GM13976 (cell line): ENCODE data around the gene ZBTB32.

Experiments
- DNase-seq: peaks from one replicate; pipeline ENCODE4 v3.0.0; 2012; ENCODE audit warnings: low spot score
- in situ Hi-C: fragments of 300-500 bp; cut with MboI; formaldehyde crosslinking; loops from one replicate; pipeline ENCODE4 v1.12.0; 2022; ENCODE audit warnings: low sequenced_read_pairs, mixed read lengths, inconsistent platforms; ENCODE audit not compliant: unreplicated experiment
- TF ChIP-seq, protein P1 (sequence below): IDR thresholded peaks from 2 replicates; pipeline ENCODE4 v1.5.1; 2012; ENCODE audit warnings: borderline replicate concordance, mild to moderate bottlenecking; ENCODE audit not compliant: insufficient read depth; ENCODE audit errors: extremely low read depth, missing control alignments, control extremely low read depth

ZBTB32 gene

DNA sequence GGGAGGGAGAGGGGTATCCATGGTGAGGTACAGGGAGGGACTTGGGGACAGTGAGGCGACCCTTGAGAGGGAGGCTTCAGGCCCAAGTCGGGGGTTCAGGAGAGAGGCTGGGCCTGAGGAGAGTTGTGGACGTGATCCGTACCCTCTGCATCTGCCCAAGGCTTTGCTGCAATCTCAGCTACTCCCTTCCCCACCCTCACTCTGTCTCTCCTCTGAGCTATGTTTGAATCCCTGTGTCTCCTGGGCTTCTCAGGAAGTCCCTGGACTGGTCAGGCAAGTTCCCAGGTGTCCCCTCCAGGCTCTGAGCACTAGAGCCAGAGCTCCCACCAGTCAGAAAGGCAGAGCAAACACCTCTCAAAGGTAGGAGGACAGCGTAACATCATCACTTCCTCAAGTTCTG is 45.8 kb downstream of the ZBTB32 start:
- DNase-seq = no peak
- TF ChIP-seq, protein P1, sequence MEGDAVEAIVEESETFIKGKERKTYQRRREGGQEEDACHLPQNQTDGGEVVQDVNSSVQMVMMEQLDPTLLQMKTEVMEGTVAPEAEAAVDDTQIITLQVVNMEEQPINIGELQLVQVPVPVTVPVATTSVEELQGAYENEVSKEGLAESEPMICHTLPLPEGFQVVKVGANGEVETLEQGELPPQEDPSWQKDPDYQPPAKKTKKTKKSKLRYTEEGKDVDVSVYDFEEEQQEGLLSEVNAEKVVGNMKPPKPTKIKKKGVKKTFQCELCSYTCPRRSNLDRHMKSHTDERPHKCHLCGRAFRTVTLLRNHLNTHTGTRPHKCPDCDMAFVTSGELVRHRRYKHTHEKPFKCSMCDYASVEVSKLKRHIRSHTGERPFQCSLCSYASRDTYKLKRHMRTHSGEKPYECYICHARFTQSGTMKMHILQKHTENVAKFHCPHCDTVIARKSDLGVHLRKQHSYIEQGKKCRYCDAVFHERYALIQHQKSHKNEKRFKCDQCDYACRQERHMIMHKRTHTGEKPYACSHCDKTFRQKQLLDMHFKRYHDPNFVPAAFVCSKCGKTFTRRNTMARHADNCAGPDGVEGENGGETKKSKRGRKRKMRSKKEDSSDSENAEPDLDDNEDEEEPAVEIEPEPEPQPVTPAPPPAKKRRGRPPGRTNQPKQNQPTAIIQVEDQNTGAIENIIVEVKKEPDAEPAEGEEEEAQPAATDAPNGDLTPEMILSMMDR = no peak
- in situ Hi-C loops = no loop called here

DNA sequence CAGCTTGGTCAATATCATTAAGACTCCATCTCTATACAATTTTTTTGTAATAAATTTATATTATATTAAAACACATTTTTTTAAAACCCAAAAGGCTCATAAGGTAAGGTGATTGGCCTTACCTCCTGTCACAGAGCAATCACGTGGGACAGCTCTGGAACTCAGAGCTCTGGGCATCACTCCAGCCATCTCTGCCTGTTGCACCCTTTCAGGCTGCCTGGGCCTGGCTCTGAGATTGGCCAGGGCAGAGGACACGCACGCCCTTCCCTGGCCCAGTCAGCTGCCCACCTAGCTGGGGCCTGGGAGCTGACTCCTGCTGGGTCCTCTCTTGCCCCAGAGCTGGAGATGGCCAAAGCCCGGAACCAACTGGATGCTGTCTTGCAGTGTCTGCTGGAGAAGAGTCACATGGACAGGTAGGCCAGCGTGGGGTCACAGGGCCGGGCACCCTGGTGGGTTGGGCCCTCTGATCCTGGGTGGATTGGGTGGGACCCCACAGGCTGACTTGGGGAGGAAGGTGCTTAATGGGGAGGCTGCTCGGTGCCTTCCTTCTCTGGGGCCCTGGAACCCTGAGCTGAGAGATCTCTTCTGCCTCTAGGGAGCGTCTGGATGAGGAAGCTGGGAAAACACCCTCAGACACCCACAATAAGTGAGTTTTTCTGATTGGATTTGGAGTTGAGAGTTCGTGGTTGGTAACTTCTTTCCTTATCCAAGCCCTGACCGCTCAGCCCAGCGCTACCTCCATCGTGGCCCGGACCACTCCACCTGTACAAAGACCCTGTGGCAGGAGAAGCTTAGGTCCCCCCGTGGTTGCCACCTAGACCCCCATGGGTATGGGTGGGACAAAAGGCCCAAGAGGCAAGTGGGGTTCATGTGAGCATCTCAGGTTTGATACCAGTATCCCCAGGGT is 47.7 kb downstream of the ZBTB32 start:
- in situ Hi-C loops = no loop called here
- TF ChIP-seq, protein P1 = no peak
- no peak for DNase-seq

DNA sequence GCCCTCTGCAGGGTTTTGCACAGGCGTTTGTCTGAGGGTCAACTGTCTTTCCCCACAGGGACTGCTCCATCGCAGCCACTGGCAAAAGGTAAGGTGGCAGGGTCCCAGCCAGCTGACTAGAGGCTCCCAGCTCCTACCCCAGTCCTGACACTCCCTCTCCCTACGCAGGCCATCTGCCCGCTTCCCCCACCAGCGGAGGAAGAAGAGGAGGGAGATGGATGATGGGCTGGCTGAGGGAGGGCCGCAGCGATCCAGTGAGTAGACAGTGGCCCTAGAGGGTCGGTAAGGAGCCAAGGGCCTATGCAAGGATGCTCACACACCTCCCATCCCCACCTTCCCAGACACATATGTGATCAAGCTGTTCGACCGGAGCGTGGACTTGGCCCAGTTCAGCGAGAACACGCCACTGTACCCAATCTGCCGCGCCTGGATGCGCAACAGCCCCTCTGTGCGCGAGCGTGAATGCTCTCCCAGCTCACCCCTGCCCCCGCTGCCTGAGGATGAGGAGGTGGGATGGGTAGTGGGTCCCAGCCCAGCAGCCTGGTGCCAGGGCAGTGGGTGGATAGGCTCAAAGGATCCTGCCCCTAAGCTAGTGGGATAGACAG is 48.5 kb downstream of the ZBTB32 start:
- TF ChIP-seq, protein P1 = no peak
- in situ Hi-C loops = no loop called here
- no peak for DNase-seq

DNA sequence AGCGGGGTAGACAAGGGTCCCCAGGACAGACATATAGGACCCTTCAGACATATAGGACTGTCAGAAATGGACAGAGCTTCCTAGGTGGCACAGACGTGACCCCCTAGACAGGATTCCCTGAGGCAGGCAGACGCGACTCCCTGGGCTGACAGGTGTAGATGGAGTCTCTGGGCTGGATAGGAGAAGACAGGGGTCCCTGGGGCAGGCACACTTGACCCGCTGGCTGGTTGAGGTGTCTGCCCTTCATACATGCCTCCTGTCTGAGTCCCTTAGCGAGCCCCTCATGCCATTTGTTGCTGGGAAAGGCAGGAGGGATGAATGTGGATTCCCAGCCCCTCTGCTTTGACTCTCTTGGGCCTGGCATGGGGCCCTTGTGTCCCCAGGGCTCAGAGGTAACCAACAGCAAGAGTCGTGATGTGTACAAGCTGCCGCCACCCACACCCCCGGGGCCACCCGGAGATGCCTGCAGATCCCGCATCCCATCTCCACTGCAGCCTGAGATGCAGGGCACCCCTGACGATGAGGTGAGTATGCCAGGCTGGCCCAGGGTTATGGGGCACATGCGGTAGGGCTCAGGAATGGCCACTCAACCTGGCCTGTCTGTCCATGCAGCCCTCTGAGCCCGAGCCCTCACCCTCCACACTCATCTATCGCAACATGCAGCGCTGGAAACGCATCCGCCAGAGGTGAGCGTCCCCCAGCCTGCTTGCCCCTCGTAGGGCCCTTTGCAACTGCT is 49.4 kb downstream of the ZBTB32 start:
- DNase-seq = no peak

DNA sequence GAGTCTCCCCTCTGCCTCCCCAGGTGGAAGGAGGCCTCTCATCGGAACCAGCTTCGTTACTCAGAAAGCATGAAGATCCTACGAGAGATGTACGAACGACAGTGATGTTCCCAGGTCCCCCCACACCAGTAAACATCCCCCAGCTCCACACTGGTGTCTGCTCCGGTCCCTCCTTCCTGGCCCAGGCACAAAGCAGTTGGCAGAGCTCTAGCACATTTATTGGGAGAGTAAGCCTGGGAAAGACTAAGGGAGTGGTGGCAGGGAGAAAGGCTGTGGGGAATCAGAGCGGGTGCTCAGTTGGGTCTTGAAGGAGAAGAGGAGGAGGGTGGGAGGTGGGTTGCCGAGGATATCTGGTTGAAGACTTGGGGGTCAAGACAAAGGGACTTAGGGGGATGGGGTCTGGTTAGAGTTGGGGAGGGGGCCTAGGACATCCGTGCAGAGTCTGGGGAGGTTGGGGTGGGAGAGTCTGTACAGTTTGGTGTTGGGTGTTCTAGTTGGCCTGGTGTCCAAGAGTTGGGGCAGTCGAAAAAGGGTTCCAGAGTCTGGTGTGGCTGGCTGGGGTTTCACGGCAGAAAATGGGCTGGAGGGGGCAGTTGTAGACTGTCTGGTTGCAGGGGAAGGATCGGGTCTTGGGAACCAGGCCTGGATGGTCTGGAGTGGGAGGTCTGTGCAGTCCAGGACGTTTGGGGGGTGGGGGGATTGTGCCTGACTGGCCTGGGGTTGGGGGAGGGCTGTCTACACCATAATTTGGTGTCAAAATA is 50.2 kb downstream of the ZBTB32 start:
- TF ChIP-seq, protein P1 = no peak
- in situ Hi-C loops = no loop called here
- DNase-seq = no peak

More for the DNA sequence above, 49.4 kb downstream of the ZBTB32 start:
- TF ChIP-seq, protein P1 = no peak
- in situ Hi-C loops = no loop called here

DNA sequence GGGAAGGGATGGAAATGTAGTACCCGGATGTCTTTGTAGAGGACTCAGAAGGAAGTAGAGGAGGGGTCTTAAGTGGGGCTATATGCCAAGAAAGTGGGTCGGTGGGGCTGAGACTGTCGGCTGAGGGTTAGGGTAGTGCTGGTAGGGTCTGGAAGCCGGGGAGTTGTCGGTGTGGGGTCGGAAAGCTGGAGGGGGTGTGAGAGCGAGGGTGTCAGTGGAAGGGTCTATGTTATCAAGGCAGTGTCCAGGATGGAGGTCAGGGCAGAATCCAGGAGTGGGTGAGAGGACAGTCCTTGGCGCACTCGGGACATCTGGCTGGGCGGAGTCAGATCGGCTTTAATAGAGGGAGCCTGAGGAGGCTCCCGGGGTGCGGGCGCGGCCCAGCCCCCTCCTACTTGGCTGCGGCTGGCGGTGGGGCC is 50.8 kb downstream of the ZBTB32 start:
- TF ChIP-seq, protein P1 = no peak
- no peak for DNase-seq
- in situ Hi-C loops = no loop called here
